PC-9 (cell line): Measurements from ENCODE around the gene UPB1. TPM values are rescaled to one million over a fixed set of nuclear protein-coding genes. Genes with fewer than 3 reads are reported as not detected.
A peak's percentile ranks its signal among the peaks of the same experiment; 100 is the strongest.

Experiments
- BruUV-seq: library from RNA; stranded (reverse); fragments of 400-500 nt; replicated peaks from 2 replicates; lab custom pipeline; 2021; lab: Mats Ljungman, UMichigan
- CTCF ChIA-PET: fragments of 300-600 bp; sonication (Branson Sonifier 250); formaldehyde crosslinking; loops from one replicate; lab custom pipeline; 2022; ENCODE audit warnings: antibody characterized with exemption; lab: Charles Lee
- POLR2A ChIA-PET: fragments of 300-600 bp; sonication (Branson Sonifier 250); formaldehyde crosslinking; loops from one replicate; lab custom pipeline; 2022; ENCODE audit warnings: antibody characterized with exemption; ENCODE audit not compliant: unreplicated experiment; lab: Charles Lee
- DNase-seq, 2 experiments: peaks; one replicate each; pipeline versions ENCODE4 v3.0.0 to v3.0.0-alpha.2; 2015 to 2022; ENCODE audit warnings: mixed read lengths in 1 of 2
- H2AFZ ChIP-seq: fragments of 200-600 bp; sonication (generic); 2 replicates; pipeline ENCODE4 v1.8.1; 2017; ENCODE audit warnings: antibody characterized with exemption
- H3F3A ChIP-seq: fragments of 200-600 bp; sonication (generic); 2 replicates; pipeline ENCODE4 v1.8.1; 2017; ENCODE audit warnings: antibody characterized with exemption, mild to moderate bottlenecking, low read depth; ENCODE audit not compliant: insufficient read depth
- H3K27ac ChIP-seq: fragments of 200-600 bp; sonication (generic); 2 replicates; pipeline ENCODE4 v1.6.1; 2016; ENCODE audit warnings: mixed run types
- H3K27me3 ChIP-seq: fragments of 200-600 bp; sonication (generic); 2 replicates; pipeline ENCODE4 v1.6.1; 2016; ENCODE audit warnings: low read depth, mixed run types; ENCODE audit not compliant: insufficient read depth
- H3K36me3 ChIP-seq: fragments of 200-600 bp; sonication (generic); 2 replicates; pipeline ENCODE4 v1.6.1; 2016; ENCODE audit warnings: low read depth, mixed run types
- H3K4me1 ChIP-seq: fragments of 200-600 bp; sonication (generic); replicated peaks from 2 replicates; pipeline ENCODE4 v1.6.1; 2016; ENCODE audit warnings: mixed run types; ENCODE audit not compliant: insufficient read depth
- H3K4me2 ChIP-seq: fragments of 200-600 bp; sonication (generic); 2 replicates; pipeline ENCODE4 v1.6.1; 2017; ENCODE audit warnings: mixed run types
- H3K4me3 ChIP-seq: fragments of 200-600 bp; sonication (generic); 2 replicates; pipeline ENCODE4 v1.6.1; 2016; ENCODE audit warnings: mixed run types
- H3K79me2 ChIP-seq: fragments of 200-600 bp; sonication (generic); 2 replicates; pipeline ENCODE4 v1.6.1; 2017; ENCODE audit warnings: low read depth, mixed run types
- H3K9me2 ChIP-seq: fragments of 200-600 bp; sonication (generic); 2 replicates; pipeline ENCODE4 v1.8.1; 2017; ENCODE audit warnings: mild to moderate bottlenecking; ENCODE audit not compliant: insufficient read depth
- H3K9me3 ChIP-seq: fragments of 200-600 bp; sonication (generic); 2 replicates; pipeline ENCODE4 v1.8.1; 2016; ENCODE audit warnings: low read depth; ENCODE audit not compliant: insufficient read depth
- H4K20me1 ChIP-seq: fragments of 200-600 bp; sonication (generic); 2 replicates; pipeline ENCODE4 v1.8.1; 2017; ENCODE audit not compliant: insufficient read depth
- CTCF ChIP-seq: fragments of 200-600 bp; sonication (generic); conservative IDR thresholded peaks from 2 replicates; pipeline ENCODE4 v1.6.1; 2017; ENCODE audit warnings: mixed run types, antibody characterized with exemption, mild to moderate bottlenecking, moderate library complexity
- EZH2 ChIP-seq: fragments of 200-600 bp; sonication (generic); IDR thresholded peaks from 2 replicates; pipeline ENCODE4 v1.8.0; 2017; ENCODE audit warnings: antibody characterized with exemption, low read depth
- intact Hi-C: fragments of 100-400 bp; cut with micrococcal nuclease; formaldehyde crosslinking; loops from one replicate; pipeline ENCODE4 v1.10.0; 2022; ENCODE audit not compliant: unreplicated experiment
- total RNA-seq: library from RNA; stranded (reverse); gene quantifications from 2 replicates; pipeline ENCODE4 v1.2.3, GENCODE V29; 2021

Gene UPB1
- total RNA-seq, 1 experiment from 2014 or later = 0.17 TPM

- Histone ChIP-seq H2AFZ (no peak overlapping the region), H3K9me2 (no peaks in the 10 kb centered on the region), H3K4me2 (peak overlapping the region; percentile 23), H3K4me1 (peaks cover 25% of the 10 kb centered on the region), H3F3A (peaks cover 15% of the 10 kb centered on the region; the same call in 1 of the 2 replicates), H3K4me3 (no peak overlapping the region), H3K36me3 (no peaks in the 10 kb centered on the region), H3K27ac (no peak overlapping the region), H3K27me3 (no peaks in the 10 kb centered on the region), H4K20me1 (no peaks in the 10 kb centered on the region), H3K79me2 (no peaks in the 10 kb centered on the region), H3K9me3 (no peaks in the 10 kb centered on the region)
- POLR2A ChIA-PET = no interaction called here
- no peak for TF ChIP-seq CTCF
- no peak for TF ChIP-seq EZH2
- CTCF ChIA-PET = no interaction called here
- peak; percentile 33 to 73 for DNase-seq
- intact Hi-C loops = no loop called here
- no TSS peak for BruUV-seq
Observed at GRCh38 chr22:24516301-24516737, 21.2 kb downstream of the UPB1 start.

GRCh38 chr22:24517446-24517845 lies 22.3 kb downstream of the UPB1 start:
- no peak overlapping the region for H3K27ac ChIP-seq
- no peak for DNase-seq
- BruUV-seq = no TSS peak
- CTCF ChIA-PET = no interaction called here
- no peaks in the 10 kb centered on the region for H3K36me3 ChIP-seq
- intact Hi-C loops = no loop called here
- no peak overlapping the region for H2AFZ ChIP-seq
- H3K27me3 ChIP-seq = no peaks in the 10 kb centered on the region
- H3K4me1 ChIP-seq = peaks cover 24% of the 10 kb centered on the region
- no peaks in the 10 kb centered on the region for H4K20me1 ChIP-seq
- TF ChIP-seq EZH2 (no peak), CTCF (no peak)
- H3K4me3 ChIP-seq = no peak overlapping the region
- no peaks in the 10 kb centered on the region for H3K9me3 ChIP-seq
- no peak overlapping the region for H3K4me2 ChIP-seq
- H3K9me2 ChIP-seq = no peaks in the 10 kb centered on the region
- H3K79me2 ChIP-seq = no peaks in the 10 kb centered on the region
- POLR2A ChIA-PET = no interaction called here
- peaks cover 15% of the 10 kb centered on the region; the same call in 1 of the 2 replicates for H3F3A ChIP-seq

GRCh38 chr22:24518228-24518627 lies 23.1 kb downstream of the UPB1 start:
- TF ChIP-seq CTCF (no peak), EZH2 (no peak)
- no peak overlapping the region for H2AFZ ChIP-seq
- no peak overlapping the region for H3K4me2 ChIP-seq
- no peaks in the 10 kb centered on the region for H4K20me1 ChIP-seq
- DNase-seq = no peak
- H3K27ac ChIP-seq = no peak overlapping the region
- ChIA-PET POLR2A (no interaction called here), CTCF (no interaction called here)
- intact Hi-C loops = no loop called here
- H3K79me2 ChIP-seq = no peaks in the 10 kb centered on the region
- H3K4me3 ChIP-seq = no peak overlapping the region
- no peaks in the 10 kb centered on the region for H3K9me3 ChIP-seq
- H3K36me3 ChIP-seq = no peaks in the 10 kb centered on the region
- H3F3A ChIP-seq = peaks cover 15% of the 10 kb centered on the region; the same call in 1 of the 2 replicates
- H3K4me1 ChIP-seq = peaks cover 24% of the 10 kb centered on the region
- H3K9me2 ChIP-seq = no peaks in the 10 kb centered on the region
- no TSS peak for BruUV-seq
- H3K27me3 ChIP-seq = no peaks in the 10 kb centered on the region
